A673 (cell line): ENCODE data around the gene STAT5B. TPM values are rescaled to one million over a fixed set of nuclear protein-coding genes. Genes with fewer than 3 reads are reported as not detected.
"Not testable (repeated sequence)": the region's sequence is repeated elsewhere in the genome, so short reads cannot be mapped to it uniquely, and the experiment has no call there.

Experiments used
- BruUV-seq: library from RNA; stranded (reverse); fragments of 400-500 nt; replicated peaks from 2 replicates; lab custom pipeline; 2021; lab: Mats Ljungman, UMichigan
- CTCF ChIA-PET: fragments of 300-600 bp; sonication (Branson Sonifier 250); formaldehyde crosslinking; loops from one replicate; lab custom pipeline; 2022; ENCODE audit warnings: antibody characterized with exemption; lab: Charles Lee
- POLR2A ChIA-PET: fragments of 300-600 bp; sonication (Branson Sonifier 250); formaldehyde crosslinking; loops from one replicate; lab custom pipeline; 2022; ENCODE audit warnings: antibody characterized with exemption; ENCODE audit not compliant: low non-redundant PET; lab: Charles Lee
- DNase-seq: peaks from one replicate; pipeline ENCODE4 v3.0.0-alpha.2; 2015; ENCODE audit warnings: low spot score
- H3K27ac ChIP-seq: fragments of 200-600 bp; sonication (generic); 2 replicates; pipeline ENCODE4 v1.5.1; 2016; ENCODE audit warnings: mixed run types, low read depth, mild to moderate bottlenecking, mixed read lengths, antibody characterized with exemption, low read length; ENCODE audit not compliant: poor library complexity, severe bottlenecking
- H3K27me3 ChIP-seq: fragments of 200-600 bp; sonication (generic); replicated peaks from 2 replicates; pipeline ENCODE4 v1.6.1; 2017; ENCODE audit warnings: mixed run types, low read depth, mild to moderate bottlenecking, mixed read lengths, antibody characterized with exemption, low read length; ENCODE audit not compliant: insufficient read depth, poor library complexity
- H3K36me3 ChIP-seq: fragments of 200-600 bp; sonication (generic); 2 replicates; pipeline ENCODE4 v1.6.1; 2016; ENCODE audit warnings: mixed run types, mild to moderate bottlenecking, mixed read lengths, antibody characterized with exemption, low read length; ENCODE audit not compliant: insufficient read depth, poor library complexity, severe bottlenecking
- H3K4me1 ChIP-seq: fragments of 200-600 bp; sonication (generic); 2 replicates; pipeline ENCODE4 v1.6.1; 2017; ENCODE audit warnings: mixed run types, mild to moderate bottlenecking, mixed read lengths, antibody characterized with exemption, low read length; ENCODE audit not compliant: insufficient read depth, poor library complexity, severe bottlenecking
- H3K4me3 ChIP-seq: fragments of 200-600 bp; sonication (generic); 2 replicates; pipeline ENCODE4 v1.5.1; 2016; ENCODE audit warnings: low read depth, mixed run types, mild to moderate bottlenecking, mixed read lengths, low read length; ENCODE audit not compliant: poor library complexity, severe bottlenecking
- H3K9me3 ChIP-seq: fragments of 200-600 bp; sonication (generic); 2 replicates; pipeline ENCODE4 v1.6.1; 2016; ENCODE audit warnings: mixed run types, low read depth, mild to moderate bottlenecking, mixed read lengths, antibody characterized with exemption, low read length; ENCODE audit not compliant: poor library complexity, severe bottlenecking
- CTCF ChIP-seq: fragments of 300-800, 200-600 bp; sonication (generic); conservative IDR thresholded peaks from 2 replicates; pipeline ENCODE4 v1.5.1; 2017; ENCODE audit warnings: low read depth, mild to moderate bottlenecking, antibody characterized with exemption, low read length, moderate library complexity, mixed read lengths
- EZH2 ChIP-seq: fragments of 200-600 bp; sonication (generic); IDR thresholded peaks from 2 replicates; pipeline ENCODE4 v1.6.1; 2017; ENCODE audit warnings: borderline replicate concordance, low read depth, mild to moderate bottlenecking, mixed read lengths, antibody characterized with exemption, low read length; ENCODE audit not compliant: poor library complexity, severe bottlenecking
- intact Hi-C: fragments of 100-400 bp; cut with micrococcal nuclease; formaldehyde crosslinking; loops from one replicate; pipeline ENCODE4 v1.10.0; 2022; ENCODE audit not compliant: unreplicated experiment
- total RNA-seq: library from RNA; stranded (reverse); gene quantifications from 2 replicates; pipeline ENCODE4 v1.2.3, GENCODE V29; 2021

Gene STAT5B
- total RNA-seq, 1 experiment from 2014 or later = 11.2 TPM

DNA sequence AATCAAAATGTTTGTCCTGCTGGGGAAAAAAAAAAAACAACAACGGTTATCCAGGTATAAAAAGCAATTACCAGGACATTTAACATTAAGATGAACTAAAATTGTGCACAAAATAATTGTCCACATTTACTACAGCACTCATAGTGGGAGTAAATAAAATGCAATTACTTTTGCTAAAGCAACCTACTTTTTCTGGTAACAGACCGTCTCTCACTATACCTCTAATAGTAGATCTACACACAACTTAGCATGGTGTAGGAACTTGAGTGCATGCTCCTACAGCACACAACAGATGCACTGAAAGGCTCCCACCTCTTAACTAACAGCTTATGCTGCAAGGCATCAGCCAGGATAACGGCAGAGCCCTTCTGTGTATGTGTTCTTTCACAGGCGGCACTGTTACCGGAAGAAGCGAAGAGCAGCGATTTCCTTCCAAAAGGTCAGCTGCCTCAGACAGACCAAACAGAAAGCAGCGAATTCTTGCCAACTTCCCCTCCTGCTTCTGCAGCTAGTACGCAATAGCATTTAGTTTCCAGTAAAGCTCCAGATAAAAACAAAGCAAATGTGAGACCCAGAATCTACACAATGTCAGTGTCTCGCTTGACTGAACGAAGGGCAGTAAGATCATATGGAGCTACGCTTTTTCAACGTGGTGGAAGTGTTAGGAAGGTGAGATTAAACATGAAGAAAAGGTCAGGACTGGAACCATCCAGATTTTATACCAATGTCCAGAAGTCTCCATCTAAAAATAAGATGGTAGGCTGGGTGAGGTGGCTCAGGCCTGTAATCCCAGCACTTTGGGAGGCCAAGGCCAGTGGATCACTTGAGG lies 27.6 kb downstream of the STAT5B start:
- ChIA-PET CTCF (interaction anchor here (0.6 kb wide), 1 partner anchor 299 kb away, joined by 5 read pairs; no protein-coding TSS in a partner anchor), POLR2A (no interaction called here)
- H3K27me3 ChIP-seq = no peaks in the 10 kb centered on the region
- no peaks in the 10 kb centered on the region for H3K9me3 ChIP-seq
- H3K4me1 ChIP-seq = no peaks in the 10 kb centered on the region
- DNase-seq = no peak
- H3K36me3 ChIP-seq = no peaks in the 10 kb centered on the region
- H3K4me3 ChIP-seq = no peak overlapping the region
- BruUV-seq = no TSS peak
- H3K27ac ChIP-seq = no peak overlapping the region
- TF ChIP-seq CTCF (no peak), EZH2 (no peak)
- intact Hi-C loops = no loop called here

GRCh38 chr17:42247734-42248133 lies 28.5 kb downstream of the STAT5B start:
- H3K4me3 ChIP-seq = no peak overlapping the region
- no peaks in the 10 kb centered on the region for H3K36me3 ChIP-seq
- intact Hi-C loops = no loop called here
- H3K27ac ChIP-seq = no peak overlapping the region
- no peaks in the 10 kb centered on the region for H3K4me1 ChIP-seq
- no TSS peak for BruUV-seq
- POLR2A ChIA-PET = no interaction called here
- no peaks in the 10 kb centered on the region for H3K27me3 ChIP-seq
- no peak for DNase-seq
- H3K9me3 ChIP-seq = no peaks in the 10 kb centered on the region
- CTCF ChIA-PET = no interaction called here
- TF ChIP-seq EZH2 (no peak), CTCF (no peak)

DNA sequence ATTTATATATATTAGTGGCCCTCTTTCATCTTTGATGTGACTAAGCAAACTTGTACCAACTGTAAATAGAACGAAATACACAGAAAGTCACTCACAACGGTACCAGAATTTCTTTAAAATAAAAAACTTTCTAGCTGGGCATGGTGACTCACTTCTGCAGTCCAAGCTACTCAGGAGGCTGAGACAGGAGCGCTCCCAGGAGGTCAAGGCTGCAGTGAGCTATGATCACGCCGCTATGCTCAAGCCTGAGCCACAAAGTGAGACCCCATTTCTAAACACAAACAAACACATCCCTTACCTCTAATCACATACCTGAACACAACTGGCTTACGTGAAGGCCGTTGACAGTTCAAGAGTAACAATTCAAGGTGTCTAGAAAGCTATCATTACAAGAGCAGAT lies 29.7 kb downstream of the STAT5B start:
- Histone ChIP-seq H3K9me3 (no peaks in the 10 kb centered on the region), H3K4me1 (no peaks in the 10 kb centered on the region), H3K4me3 (no peak overlapping the region), H3K36me3 (no peaks in the 10 kb centered on the region), H3K27ac (no peak overlapping the region), H3K27me3 (no peaks in the 10 kb centered on the region)
- ChIA-PET POLR2A (interaction anchor here (0.8 kb wide), 1 partner anchor 302 kb away, joined by 5 read pairs; no protein-coding TSS in a partner anchor), CTCF (no interaction called here)
- intact Hi-C loops = no loop called here
- BruUV-seq = no TSS peak
- TF ChIP-seq CTCF (no peak), EZH2 (no peak)
- DNase-seq = no peak

DNA sequence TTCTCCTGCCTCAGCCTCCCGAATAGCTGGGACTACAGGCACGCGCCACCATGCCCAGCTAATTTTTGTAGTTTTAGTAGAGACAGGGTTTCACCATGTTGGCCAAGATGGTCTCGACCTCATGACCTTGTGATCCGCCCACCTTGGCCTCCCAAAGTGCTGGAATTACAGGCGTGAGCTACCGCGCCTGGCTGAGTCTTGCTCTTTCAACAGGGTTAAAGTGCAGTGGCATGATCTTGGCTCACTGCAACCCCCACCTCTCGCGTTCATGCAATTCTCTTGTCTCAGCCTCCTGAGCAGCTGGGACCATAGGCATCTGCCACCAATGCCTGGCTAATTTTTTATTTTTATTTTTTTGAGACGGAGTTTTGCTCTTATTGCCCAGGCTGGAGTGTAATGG lies 31.0 kb downstream of the STAT5B start:
- CTCF ChIA-PET, BruUV-seq, H3K36me3 ChIP-seq, H3K9me3 ChIP-seq, H3K27ac ChIP-seq, H3K4me1 ChIP-seq, intact Hi-C loops, H3K27me3 ChIP-seq, DNase-seq, H3K4me3 ChIP-seq, POLR2A ChIA-PET: not testable (repeated sequence)

GRCh38 chr17:42244116-42244515 lies 32.1 kb downstream of the STAT5B start:
- H3K27me3 ChIP-seq, intact Hi-C loops, POLR2A ChIA-PET, H3K4me1 ChIP-seq, CTCF ChIA-PET, BruUV-seq, H3K36me3 ChIP-seq, H3K4me3 ChIP-seq, DNase-seq, H3K27ac ChIP-seq, H3K9me3 ChIP-seq: not testable (repeated sequence)
